Spleen (tissue), 11 donors: Measurements from ENCODE around the gene TDRD9. TPM values are rescaled to one million over a fixed set of nuclear protein-coding genes. Genes with fewer than 3 reads are reported as not detected.

Source experiments
- DNase-seq: peaks from one replicate; pipeline ENCODE4 v3.0.0-alpha.2; 2020
- H3K27ac ChIP-seq, 8 donors: fragments of 200-600 bp; sonication (generic) in 7 of 8; 1 replicate in 4 of 8; 2 replicates in 4 of 8; pipeline versions ENCODE4 v1.5.0 to v1.8.0; 2016 to 2021; ENCODE audit warnings: inconsistent platforms in 4 of 8, mild to moderate bottlenecking in 4 of 8, moderate library complexity in 1 of 8
- H3K27me3 ChIP-seq, 7 donors: fragments of 200-600 bp; sonication (generic) in 6 of 7; replicated peaks in 1 of 7; 1 replicate in 4 of 7; 2 replicates in 3 of 7; pipeline versions ENCODE4 v1.5.0 to v1.8.0; 2016 to 2021; ENCODE audit warnings: inconsistent platforms in 3 of 7, mild to moderate bottlenecking in 1 of 7
- H3K36me3 ChIP-seq, 6 donors: fragments of 200-600 bp; sonication (generic) in 5 of 6; 1 replicate in 4 of 6; 2 replicates in 2 of 6; pipeline versions ENCODE4 v1.5.0 to v1.8.0; 2016 to 2021; ENCODE audit warnings: inconsistent platforms in 2 of 6
- H3K4me1 ChIP-seq, 6 donors: fragments of 200-600 bp; sonication (generic) in 5 of 6; 1 replicate in 3 of 6; 2 replicates in 3 of 6; pipeline versions ENCODE4 v1.5.0 to v1.8.0; 2016 to 2021; ENCODE audit warnings: inconsistent platforms in 3 of 6
- H3K4me3 ChIP-seq, 8 donors: fragments of 200-600 bp; sonication (generic) in 7 of 8; 1 replicate in 4 of 8; 2 replicates in 4 of 8; pipeline versions ENCODE4 v1.5.0 to v1.8.0; 2016 to 2021; ENCODE audit warnings: inconsistent platforms in 4 of 8, mild to moderate bottlenecking in 4 of 8, moderate library complexity in 2 of 8
- H3K9me3 ChIP-seq, 8 donors: fragments of 200-600 bp; sonication (generic) in 7 of 8; 1 replicate in 4 of 8; 2 replicates in 4 of 8; pipeline versions ENCODE4 v1.5.0 to v1.8.0; 2016 to 2021; ENCODE audit warnings: inconsistent platforms in 4 of 8
- POLR2A ChIP-seq, 3 donors: fragments of 450-650 bp; IDR thresholded peaks; one replicate each; pipeline ENCODE4 v1.5.1; 2017; ENCODE audit warnings: antibody characterized with exemption in 3 of 3, mild to moderate bottlenecking in 1 of 3
- POLR2AphosphoS5 ChIP-seq, 3 donors: sonication (generic); formaldehyde crosslinking; IDR thresholded peaks; one replicate each; pipeline ENCODE4 v1.5.1; 2017; ENCODE audit warnings: antibody characterized with exemption in 3 of 3
- WGBS, 5 donors: extraction: QIAGEN DNeasy Blood & Tissue Kit in 3 of 5; methylation state at CpG; one replicate each; pipeline versions ENCODE4 v1.1.5 to v1.1.7; 2013 to 2018; 5-methylcytosine and 5-hydroxymethylcytosine counted together
- intact Hi-C: fragments of 100-400 bp; cut with DNase I; formaldehyde crosslinking; loops from one replicate; pipeline ENCODE4 v1.15.0; 2023; ENCODE audit warnings: low total_unique reads
- polyA plus RNA-seq, 3 donors: library from polyadenylated mRNA; stranded (reverse); fragments of 200-250 nt; gene quantifications; one replicate each; pipeline ENCODE4 v1.2.1, GENCODE V29; 2013
- total RNA-seq, 7 donors: library from RNA; depleted of rRNA in 3 of 7; stranded (reverse); fragments of >200 nt in 3 of 7; fragmentation: NEBNext Ultra II Directional in 4 of 7; extraction: Animal tissue kit (Norgen Biotek cat#: 25700) in 4 of 7; gene quantifications; one replicate each; pipeline versions ENCODE4 v1.1.0 to v1.2.1, GENCODE V29; 2016 to 2021
- TF ChIP-seq, protein P1 (sequence below), 11 experiments: fragments of 200-600 bp in 7 of 11; fragments of 450-650 bp in 4 of 11; sonication (generic) in 4 of 11; IDR thresholded peaks in 8 of 11; conservative IDR thresholded peaks in 3 of 11; 1 replicate in 7 of 11; 2 replicates in 4 of 11; pipeline versions ENCODE4 v1.4.0 to v1.8.0; 2016 to 2021; ENCODE audit warnings: antibody characterized with exemption in 11 of 11, inconsistent platforms in 4 of 11, mild to moderate bottlenecking in 1 of 11
- donor health status: healthy with polysubstance abuse.
- donor health status: DM: no; HTN: no; CAD: no; lungs with moderate emphysema.
- donor health status: DM: no; HTN: no; CAD: no.
- donor health status: Bipolar disorder and iron deficiency.
- donor health status: healthy.
- donor health status: DM: no; HTN: no; CAD: no.
- donor health status: DM: yes; HTN: yes; CAD: no.

Gene TDRD9
- total and polyA plus RNA-seq, 10 donors: 0.70 to 18.7 (median 8.0) TPM

- H3K9me3 ChIP-seq: no peaks in the 10 kb centered on the region
- H3K27me3 ChIP-seq: no peaks in the 10 kb centered on the region
- intact Hi-C loops: no loop called here
Measured at GRCh38 chr14:103889313-103890051, 38.8 kb upstream of the TDRD9 start.

GRCh38 chr14:103890052-103890371 lies 38.2 kb upstream of the TDRD9 start:
- 75 to 87% (median 78%) methylated on average over 4 to 10 of the region's 10 CpGs for WGBS, 5 donors
- Histone ChIP-seq H3K4me1 (peaks cover 4 to 83% (median 41%) of the 10 kb centered on the region in 6 donors), H3K4me3 (peak overlapping the region in 1 of 8 donors; percentile 9), H3K27me3 (no peaks in the 10 kb centered on the region), H3K36me3 (no peaks in the 10 kb centered on the region), H3K27ac (peak overlapping the region in 7 of 8 donors; percentile 38 to 83 (median 78)), H3K9me3 (no peaks in the 10 kb centered on the region)
- intact Hi-C loops: no loop called here
- no peak for DNase-seq
- TF ChIP-seq POLR2A (IDR thresholded peaks at IDR 0.05) (no peak), POLR2AphosphoS5 (IDR thresholded peaks at IDR 0.05) (no peak)
- TF ChIP-seq, protein P1, sequence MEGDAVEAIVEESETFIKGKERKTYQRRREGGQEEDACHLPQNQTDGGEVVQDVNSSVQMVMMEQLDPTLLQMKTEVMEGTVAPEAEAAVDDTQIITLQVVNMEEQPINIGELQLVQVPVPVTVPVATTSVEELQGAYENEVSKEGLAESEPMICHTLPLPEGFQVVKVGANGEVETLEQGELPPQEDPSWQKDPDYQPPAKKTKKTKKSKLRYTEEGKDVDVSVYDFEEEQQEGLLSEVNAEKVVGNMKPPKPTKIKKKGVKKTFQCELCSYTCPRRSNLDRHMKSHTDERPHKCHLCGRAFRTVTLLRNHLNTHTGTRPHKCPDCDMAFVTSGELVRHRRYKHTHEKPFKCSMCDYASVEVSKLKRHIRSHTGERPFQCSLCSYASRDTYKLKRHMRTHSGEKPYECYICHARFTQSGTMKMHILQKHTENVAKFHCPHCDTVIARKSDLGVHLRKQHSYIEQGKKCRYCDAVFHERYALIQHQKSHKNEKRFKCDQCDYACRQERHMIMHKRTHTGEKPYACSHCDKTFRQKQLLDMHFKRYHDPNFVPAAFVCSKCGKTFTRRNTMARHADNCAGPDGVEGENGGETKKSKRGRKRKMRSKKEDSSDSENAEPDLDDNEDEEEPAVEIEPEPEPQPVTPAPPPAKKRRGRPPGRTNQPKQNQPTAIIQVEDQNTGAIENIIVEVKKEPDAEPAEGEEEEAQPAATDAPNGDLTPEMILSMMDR (IDR thresholded peaks at IDR 0.05 in 8 of 11, conservative IDR thresholded peaks at IDR 0.05 in 3 of 11): no peak

More at GRCh38 chr14:103889313-103890051, 38.8 kb upstream of the TDRD9 start:
- WGBS, 5 donors: 57 to 84% (median 67%) methylated on average over 21 to 31 of the region's 31 CpGs
- peak in 1 of 3 donors; percentile 16 for TF ChIP-seq POLR2AphosphoS5 (IDR thresholded peaks at IDR 0.05)
- TF ChIP-seq, protein P1 (IDR thresholded peaks at IDR 0.05 in 8 of 11, conservative IDR thresholded peaks at IDR 0.05 in 3 of 11): no peak
- no peaks in the 10 kb centered on the region for H3K36me3 ChIP-seq
- peaks cover 4 to 80% (median 40%) of the 10 kb centered on the region in 6 donors for H3K4me1 ChIP-seq
- H3K27ac ChIP-seq: peak overlapping the region in 7 of 8 donors; percentile 47 to 83 (median 78)
- no peak for DNase-seq
- peak overlapping the region in 1 of 8 donors; percentile 9 for H3K4me3 ChIP-seq

DNA sequence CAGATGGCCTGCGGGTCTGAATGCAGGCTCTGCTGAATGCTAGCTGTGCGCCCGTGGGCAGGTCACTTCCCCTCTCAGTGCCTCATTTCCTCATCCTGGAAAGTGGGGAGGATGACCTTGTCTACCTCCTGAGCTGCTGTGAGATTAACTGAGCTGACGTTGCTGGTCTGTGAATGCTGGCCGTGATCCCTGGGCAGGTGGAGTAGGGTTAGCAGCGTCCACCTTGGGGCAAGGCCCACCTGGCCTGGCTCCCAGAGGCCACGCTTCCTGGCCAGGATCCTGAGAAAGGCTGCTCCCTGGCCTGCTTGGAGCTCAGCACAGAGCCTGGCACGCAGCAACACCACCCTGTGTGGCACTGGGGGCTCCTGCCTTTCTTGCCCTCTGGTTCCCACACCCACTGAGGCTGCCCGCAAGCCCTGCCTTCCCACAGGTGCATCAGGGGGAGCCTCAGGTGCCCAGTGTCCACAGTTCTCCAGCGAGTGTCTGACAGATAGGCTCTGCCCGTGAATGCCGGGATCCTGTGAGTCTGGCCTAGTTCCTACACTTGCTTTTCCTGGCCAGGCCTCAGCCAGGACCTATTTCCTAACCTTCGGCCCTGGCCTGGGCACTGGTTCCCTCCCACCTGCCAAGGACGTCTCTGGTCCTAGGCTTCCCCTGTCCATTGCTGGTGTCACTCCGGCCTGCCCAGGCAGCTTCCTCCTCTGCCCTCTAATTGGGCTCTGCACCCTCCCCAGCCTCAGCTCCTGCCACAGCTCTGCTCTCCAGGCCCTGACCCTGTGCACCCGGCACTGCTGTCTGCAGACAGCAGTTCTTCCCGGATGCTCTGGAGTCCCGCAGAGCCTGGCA lies 37.2 kb upstream of the TDRD9 start:
- peak; percentile 83 for DNase-seq
- H3K36me3 ChIP-seq: no peaks in the 10 kb centered on the region
- WGBS, 5 donors: 64 to 82% (median 74%) methylated on average over 15 to 18 of the region's 18 CpGs
- H3K9me3 ChIP-seq: no peaks in the 10 kb centered on the region
- TF ChIP-seq, protein P1 (IDR thresholded peaks at IDR 0.05 in 8 of 11, conservative IDR thresholded peaks at IDR 0.05 in 3 of 11): no peak
- TF ChIP-seq POLR2A (IDR thresholded peaks at IDR 0.05) (no peak), POLR2AphosphoS5 (IDR thresholded peaks at IDR 0.05) (peak; percentile 45 to 67 (median 54))
- H3K27ac ChIP-seq: peak overlapping the region in 7 of 8 donors; percentile 3 to 83 (median 78)
- intact Hi-C loops: no loop called here
- no peaks in the 10 kb centered on the region for H3K27me3 ChIP-seq
- no peak overlapping the region for H3K4me3 ChIP-seq
- H3K4me1 ChIP-seq: peaks cover 4 to 73% (median 36%) of the 10 kb centered on the region in 6 donors
